K562 (cell line): ENCODE results near the gene SLC25A36. TPM values are rescaled to one million over a fixed set of nuclear protein-coding genes. Genes with fewer than 3 reads are reported as not detected.

Experiments used
- ATAC-seq: fragments of 200-7000 bp; cut with Tn5 transposase; 3 replicates; pipeline ENCODE4 v1.9.1; 2020; ENCODE audit warnings: moderate library complexity
- BruUV-seq: library from RNA; stranded (reverse); fragments of 400-500 nt; replicated peaks from 2 replicates; lab custom pipeline; 2021; lab: Mats Ljungman, UMichigan
- CTCF ChIA-PET: fragments of 300-600 bp; formaldehyde crosslinking; extraction: SDS; loops from one replicate; lab custom pipeline; 2021; ENCODE audit warnings: low intra/inter-chr PET ratio; lab: Yijun Ruan, JAX
- POLR2A ChIA-PET: fragments of 300-600, 350-650 bp; sonication (Branson Sonifier 250); formaldehyde crosslinking; extraction: SDS; loops from one replicate; lab custom pipeline; 2021; ENCODE audit warnings: antibody characterized with exemption, inconsistent platforms; lab: Yijun Ruan, JAX
- DNase-seq, 4 experiments: peaks; one replicate each; pipeline versions ENCODE4 v3.0.0 to v3.0.0-alpha.2; 2011 to 2018; ENCODE audit warnings: low spot score in 3 of 4, mixed read lengths in 3 of 4; ENCODE audit errors: extremely low read depth in 1 of 4
- FAIRE-seq: peaks from 2 replicates; lab custom pipeline; 2011; peaks lifted over from hg19 to GRCh38; lab: Jason Lieb, UNC
- H2AFZ ChIP-seq: 2 replicates; pipeline ENCODE4 v1.6.0; 2011; ENCODE audit warnings: low read depth, low read length, control low read depth, inconsistent platforms
- H3K27ac ChIP-seq: fragments of 200-600 bp; 3 replicates; pipeline ENCODE4 v1.8.0; 2011; ENCODE audit warnings: low read depth, mild to moderate bottlenecking, control low read depth, inconsistent platforms, low read length, moderate library complexity, mixed read lengths; ENCODE audit errors: extremely low read depth
- H3K27me3 ChIP-seq, 2 experiments: fragments of 300-600 bp in 1 of 2; 2 replicates in 1 of 2; 3 replicates in 1 of 2; pipeline versions ENCODE4 v1.6.0 to v1.8.0; 2011; ENCODE audit warnings: inconsistent platforms in 2 of 2, low read length in 2 of 2, mild to moderate bottlenecking in 1 of 2, mixed read lengths in 1 of 2, moderate library complexity in 1 of 2; ENCODE audit not compliant: control insufficient read depth in 2 of 2, insufficient read depth in 2 of 2
- H3K36me3 ChIP-seq: fragments of 300-600 bp; 3 replicates; pipeline ENCODE4 v1.8.0; 2011; ENCODE audit warnings: mild to moderate bottlenecking, low read length, inconsistent platforms; ENCODE audit not compliant: control insufficient read depth, insufficient read depth
- H3K4me1 ChIP-seq, 2 experiments: fragments of 200-600 bp in 1 of 2; replicated peaks in 1 of 2; 2 replicates in 1 of 2; 3 replicates in 1 of 2; pipeline versions ENCODE4 v1.5.1 to v1.8.0; 2011; ENCODE audit warnings: inconsistent platforms in 2 of 2, low read length in 2 of 2, mild to moderate bottlenecking in 1 of 2, mixed read lengths in 1 of 2, moderate library complexity in 1 of 2; ENCODE audit not compliant: control insufficient read depth in 2 of 2, insufficient read depth in 2 of 2
- H3K4me2 ChIP-seq: 2 replicates; pipeline ENCODE4 v1.6.1; 2011; ENCODE audit warnings: low read length, control low read depth, inconsistent platforms, mixed read lengths; ENCODE audit not compliant: insufficient read depth
- H3K4me3 ChIP-seq: fragments of 200-600 bp; sonication (generic), shearing (Covaris generic); 2 replicates; pipeline ENCODE4 v1.5.1; 2016; ENCODE audit warnings: control low read depth, inconsistent platforms
- H3K79me2 ChIP-seq: fragments of 200-600 bp; 3 replicates; pipeline ENCODE4 v1.8.0; 2011; ENCODE audit warnings: low read length, inconsistent platforms; ENCODE audit not compliant: control insufficient read depth, insufficient read depth
- H3K9ac ChIP-seq, 2 experiments: 2 replicates each; pipeline versions ENCODE4 v1.6.0 to v1.6.1; 2011; ENCODE audit warnings: low read depth in 2 of 2, low read length in 2 of 2, control low read depth in 1 of 2, inconsistent platforms in 1 of 2, mild to moderate bottlenecking in 1 of 2, mixed read lengths in 1 of 2; ENCODE audit not compliant: insufficient read depth in 1 of 2
- H3K9me1 ChIP-seq: one replicate; pipeline ENCODE4 v1.6.0; 2011; ENCODE audit warnings: inconsistent platforms, mild to moderate bottlenecking, low read length, moderate library complexity; ENCODE audit not compliant: control insufficient read depth, insufficient read depth
- H3K9me3 ChIP-seq: replicated peaks from 2 replicates; pipeline ENCODE4 v1.5.1; 2011; ENCODE audit warnings: low read depth, low read length, inconsistent platforms; ENCODE audit not compliant: control insufficient read depth, insufficient read depth
- H4K20me1 ChIP-seq: replicated peaks from 2 replicates; pipeline ENCODE4 v1.6.1; 2011; ENCODE audit warnings: low read length, inconsistent platforms, mixed read lengths; ENCODE audit not compliant: control insufficient read depth, insufficient read depth
- FOS ChIP-seq: IDR thresholded peaks from 3 replicates; pipeline ENCODE4 v1.6.1; 2011; ENCODE audit not compliant: insufficient read length; ENCODE audit errors: extremely low read depth
- FOXA1 ChIP-seq: fragments of 450-650 bp; IDR thresholded peaks from 2 replicates; pipeline ENCODE4 v1.6.1; 2016; ENCODE audit warnings: mild to moderate bottlenecking, borderline replicate concordance
- KDM2B ChIP-seq: fragments of 250-450 bp; sonication (Bioruptor Pico); IDR thresholded peaks from 2 replicates; pipeline ENCODE4 v1.8.0; 2021; ENCODE audit warnings: mild to moderate bottlenecking, moderate library complexity
- MYC ChIP-seq, 2 experiments: fragments of 250-450 bp in 1 of 2; sonication (Bioruptor Pico) in 1 of 2; IDR thresholded peaks; 2 replicates each; pipeline versions ENCODE4 v1.5.1 to v1.6.1; 2012 to 2021; ENCODE audit warnings: low read depth in 2 of 2, borderline replicate concordance in 1 of 2, improper control_type of control experiment in 1 of 2, low read length in 1 of 2, mild to moderate bottlenecking in 1 of 2, moderate library complexity in 1 of 2
- RAD21 ChIP-seq, 2 experiments: fragments of 250-450 bp in 1 of 2; fragments of 450-650 bp in 1 of 2; sonication (Bioruptor Pico) in 1 of 2; formaldehyde crosslinking in 1 of 2; IDR thresholded peaks in 1 of 2; conservative IDR thresholded peaks in 1 of 2; 2 replicates each; pipeline versions ENCODE4 v1.4.0 to v1.8.0; 2020 to 2022; ENCODE audit warnings: mild to moderate bottlenecking in 2 of 2, moderate library complexity in 1 of 2
- RAD51 ChIP-seq: fragments of 450-650 bp; IDR thresholded peaks from 2 replicates; pipeline ENCODE4 v1.7.1; 2016; ENCODE audit warnings: low read depth, mild to moderate bottlenecking, borderline replicate concordance
- SAP30 ChIP-seq: fragments of 200-600 bp; sonication (generic); IDR thresholded peaks from 2 replicates; pipeline ENCODE4 v1.6.1; 2012; ENCODE audit warnings: borderline replicate concordance, low read depth, mild to moderate bottlenecking, moderate library complexity, low read length, control low read depth, inconsistent platforms; ENCODE audit not compliant: insufficient read depth, poor library complexity, severe bottlenecking
- SMC3 ChIP-seq: conservative IDR thresholded peaks from 2 replicates; pipeline ENCODE4 v1.6.1; 2011; ENCODE audit warnings: low read depth, low read length, improper control_type of control experiment; ENCODE audit not compliant: insufficient read depth
- TCF3 ChIP-seq: sonication (generic); formaldehyde crosslinking; IDR thresholded peaks from 2 replicates; pipeline ENCODE4 v1.4.0; 2020; ENCODE audit warnings: mild to moderate bottlenecking, missing genetic modification reagents
- ZFP30 ChIP-seq: fragments of 250-450 bp; sonication (Bioruptor Pico); IDR thresholded peaks from 2 replicates; pipeline ENCODE4 v1.8.0; 2022; ENCODE audit warnings: moderate library complexity, mild to moderate bottlenecking, inconsistent platforms, borderline replicate concordance
- ZNF143 ChIP-seq: sonication (generic); formaldehyde crosslinking; IDR thresholded peaks from 2 replicates; pipeline ENCODE4 v1.9.0; 2022; ENCODE audit warnings: mild to moderate bottlenecking, missing genetic modification reagents
- ZNF232 ChIP-seq: sonication (generic); formaldehyde crosslinking; IDR thresholded peaks from 2 replicates; pipeline ENCODE4 v1.8.0; 2022; ENCODE audit warnings: mild to moderate bottlenecking, missing genetic modification reagents
- WGBS: fragments of 100-300 bp; shearing (Covaris generic); methylation state at CpG from one replicate; pipeline ENCODE4 v1.1.6; 2016; ENCODE audit warnings: low coverage, mixed read lengths; ENCODE audit not compliant: insufficient coverage; ENCODE audit errors: missing lambda C conversion rate; 5-methylcytosine and 5-hydroxymethylcytosine counted together
- in situ Hi-C: fragments of 300-500 bp; cut with MboI; formaldehyde crosslinking; loops from 4 replicates; pipeline ENCODE4 v1.15.0; 2018; ENCODE audit warnings: inconsistent platforms, mixed read lengths
- intact Hi-C: fragments of 100-400 bp; cut with micrococcal nuclease; formaldehyde crosslinking; loops from 2 replicates; pipeline ENCODE4 v1.14.2; 2022
- polyA plus RNA-seq, 8 experiments: library from polyadenylated mRNA; depleted of rRNA in 4 of 8; stranded (reverse) in 5 of 8; unstranded in 3 of 8; fragments of >200 nt; fragmentation: Nextera tagmentation in 2 of 8; fragmentation: Illumina TruSeq in 1 of 8; extraction: Ambion mirVana in 2 of 8; extraction: Trizol in 1 of 8; gene quantifications; 2 replicates each; pipeline versions ENCODE4 v1.2.1 to v1.2.3, GENCODE V29; 2011 to 2014; ENCODE audit warnings: inconsistent platforms in 1 of 8, missing spikeins in 1 of 8
- total RNA-seq, 7 experiments: library from RNA; depleted of rRNA in 6 of 7; stranded (reverse); fragments of >200 nt in 6 of 7; fragmentation: Illumina TruSeq in 2 of 7; extraction: Trizol in 2 of 7; gene quantifications; 2 replicates each; pipeline versions ENCODE4 v1.2.1 to v1.2.3, GENCODE V29; 2011 to 2021; ENCODE audit warnings: low replicate concordance in 1 of 7
- TF ChIP-seq, protein P1 (sequence below), 3 experiments: IDR thresholded peaks in 2 of 3; conservative IDR thresholded peaks in 1 of 3; 2 replicates each; pipeline ENCODE4 v1.5.1; 2011 to 2012; ENCODE audit warnings: low read length in 3 of 3, mild to moderate bottlenecking in 3 of 3, control low read depth in 2 of 3, improper control_type of control experiment in 1 of 3, inconsistent platforms in 1 of 3, low read depth in 1 of 3, mixed read lengths in 1 of 3, moderate library complexity in 1 of 3; ENCODE audit not compliant: insufficient read depth in 2 of 3

SLC25A36 gene
- total and polyA plus RNA-seq, 9 of the 15 experiments (the other 6 are each of a cell fraction or from before 2014, with no cell fraction given) = 12.0 to 95.3 (median 43.3) TPM

DNA sequence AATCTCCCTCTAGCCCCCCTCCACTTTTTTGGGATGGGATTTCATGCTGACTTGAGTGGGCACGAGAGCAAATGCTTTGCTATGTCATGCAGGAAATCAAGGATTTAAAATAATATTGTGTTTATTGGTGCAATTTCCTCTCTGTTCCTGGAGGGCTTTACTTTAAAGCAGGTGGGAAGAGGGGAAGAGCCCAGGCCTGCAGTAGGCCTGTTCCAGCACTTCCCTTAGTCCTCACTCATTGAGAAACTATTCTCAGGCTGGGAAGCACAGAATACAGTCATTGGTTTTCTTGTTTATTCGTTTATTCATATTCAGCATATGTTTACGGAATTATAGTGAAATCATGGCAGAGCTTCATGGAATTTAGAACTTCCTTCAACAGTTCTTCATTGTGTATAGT lies 67.9 kb downstream of the SLC25A36 start:
- POLR2A ChIA-PET = interaction anchor here (0.7 to 1.1 kb wide), 2 partner anchors 10 to 87 kb away, joined by 3 read pairs; no protein-coding TSS in a partner anchor
- intact Hi-C loops = no loop called here
- CTCF ChIA-PET = no interaction called here

DNA sequence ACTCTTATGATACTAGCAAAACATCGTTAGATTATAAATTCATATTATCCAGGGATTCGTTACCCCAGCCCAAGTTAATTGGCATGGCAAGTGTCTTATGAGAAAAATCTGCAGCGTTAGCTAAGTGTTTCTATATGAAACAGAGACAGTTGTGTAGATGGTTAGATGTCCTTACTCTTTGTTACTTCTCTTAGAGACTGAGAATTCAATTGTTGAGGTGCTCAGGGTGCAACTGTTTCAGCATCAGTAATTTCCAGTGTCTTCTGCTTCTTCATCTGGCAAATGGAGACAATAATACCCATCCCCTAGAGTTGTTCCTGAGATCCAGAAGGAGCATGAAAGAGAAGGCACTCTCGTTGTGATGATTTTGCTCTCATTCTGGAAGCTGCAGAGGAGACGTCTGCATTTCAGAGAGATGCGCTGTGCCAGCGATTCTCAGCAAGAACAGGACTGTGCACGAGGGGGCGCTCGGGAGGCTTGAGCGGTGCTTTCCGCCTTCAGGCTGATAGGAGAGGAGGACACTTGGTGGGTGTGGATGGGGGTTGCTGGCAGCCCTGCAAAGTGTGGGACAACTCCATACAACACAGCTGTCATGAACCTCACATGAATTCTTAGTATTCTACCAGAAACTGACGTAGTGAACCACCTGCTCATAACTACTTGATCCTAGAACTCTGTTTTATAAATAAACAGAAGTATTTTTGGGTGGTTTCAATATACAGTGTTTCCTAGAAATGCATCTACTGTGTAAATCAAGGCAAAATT lies 69.8 kb downstream of the SLC25A36 start:
- FAIRE-seq (peak; percentile 86), ATAC-seq (peak; percentile 99), DNase-seq (peak; percentile 49 to 80 (median 60))
- Histone ChIP-seq H3K4me2 (no peak overlapping the region), H3K36me3 (no peaks in the 10 kb centered on the region), H3K4me3 (no peak overlapping the region), H3K9me1 (no peaks in the 10 kb centered on the region), H3K27ac (no peak overlapping the region), H3K4me1 (peaks cover 0 to 4% of the 10 kb centered on the region in 2 experiments; a peak in 1 of 5 replicates), H3K79me2 (no peaks in the 10 kb centered on the region), H4K20me1 (no peaks in the 10 kb centered on the region), H2AFZ (no peak overlapping the region), H3K27me3 (peaks cover 9 to 29% of the 10 kb centered on the region in 2 experiments), H3K9me3 (no peaks in the 10 kb centered on the region), H3K9ac (no peak overlapping the region)
- in situ Hi-C loops (loop anchor here (5.0 to 25.0 kb wide), 2 partner anchors 96 to 176 kb away; no protein-coding TSS in a partner anchor), intact Hi-C loops (loop anchor here (1.0 kb wide), 2 partner anchors 95 to 181 kb away; no protein-coding TSS in a partner anchor)
- ChIA-PET POLR2A (no interaction called here), CTCF (interaction anchor here (0.6 to 2.7 kb wide), 5 partner anchors 94 to 245 kb away, joined by 3 to 12 read pairs (median 6); no protein-coding TSS in a partner anchor)
- WGBS = 2% methylated on average over 13 of the region's 13 CpGs
- no TSS peak for BruUV-seq
- TF ChIP-seq RAD21 (CRISPR knock-in tag; conservative IDR thresholded peaks at IDR 0.05 in 1 of 2, IDR thresholded peaks at IDR 0.05 in 1 of 2) = peak; percentile 59 to 79
- TF ChIP-seq SAP30 = no peak
- 0 out of 2 replicates have a peak, but pooled peaks have one; percentile 9 for TF ChIP-seq MYC (IDR thresholded peaks at IDR 0.05; ENCODE audit: low read depth, low read length)
- TF ChIP-seq MYC (CRISPR knock-in tag; IDR thresholded peaks at IDR 0.05; ENCODE audit: borderline replicate concordance, low read depth) = no peak
- peak; percentile 78 for TF ChIP-seq SMC3
- no peak for TF ChIP-seq ZNF232 (CRISPR knock-in tag)
- TF ChIP-seq, protein P1, sequence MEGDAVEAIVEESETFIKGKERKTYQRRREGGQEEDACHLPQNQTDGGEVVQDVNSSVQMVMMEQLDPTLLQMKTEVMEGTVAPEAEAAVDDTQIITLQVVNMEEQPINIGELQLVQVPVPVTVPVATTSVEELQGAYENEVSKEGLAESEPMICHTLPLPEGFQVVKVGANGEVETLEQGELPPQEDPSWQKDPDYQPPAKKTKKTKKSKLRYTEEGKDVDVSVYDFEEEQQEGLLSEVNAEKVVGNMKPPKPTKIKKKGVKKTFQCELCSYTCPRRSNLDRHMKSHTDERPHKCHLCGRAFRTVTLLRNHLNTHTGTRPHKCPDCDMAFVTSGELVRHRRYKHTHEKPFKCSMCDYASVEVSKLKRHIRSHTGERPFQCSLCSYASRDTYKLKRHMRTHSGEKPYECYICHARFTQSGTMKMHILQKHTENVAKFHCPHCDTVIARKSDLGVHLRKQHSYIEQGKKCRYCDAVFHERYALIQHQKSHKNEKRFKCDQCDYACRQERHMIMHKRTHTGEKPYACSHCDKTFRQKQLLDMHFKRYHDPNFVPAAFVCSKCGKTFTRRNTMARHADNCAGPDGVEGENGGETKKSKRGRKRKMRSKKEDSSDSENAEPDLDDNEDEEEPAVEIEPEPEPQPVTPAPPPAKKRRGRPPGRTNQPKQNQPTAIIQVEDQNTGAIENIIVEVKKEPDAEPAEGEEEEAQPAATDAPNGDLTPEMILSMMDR (IDR thresholded peaks at IDR 0.05 in 2 of 3, conservative IDR thresholded peaks at IDR 0.05 in 1 of 3; ENCODE audit: insufficient read depth in 2 of 3, low read depth in 1 of 3, low read length in 3 of 3) = peak; percentile 86 to 95 (median 87)

More for the DNA sequence above, 67.9 kb downstream of the SLC25A36 start:
- WGBS = 0% methylated on average over 3 of the region's 3 CpGs
- Histone ChIP-seq H3K9ac (no peak overlapping the region), H3K4me1 (peaks cover 0 to 4% of the 10 kb centered on the region in 2 experiments; a peak in 1 of 5 replicates), H3K9me3 (no peaks in the 10 kb centered on the region), H3K79me2 (no peaks in the 10 kb centered on the region), H3K36me3 (no peaks in the 10 kb centered on the region), H4K20me1 (no peaks in the 10 kb centered on the region), H3K27ac (no peak overlapping the region), H3K9me1 (no peaks in the 10 kb centered on the region), H3K4me2 (no peak overlapping the region), H3K4me3 (no peak overlapping the region), H2AFZ (no peak overlapping the region), H3K27me3 (peaks cover 8 to 16% of the 10 kb centered on the region in 2 experiments)
- FAIRE-seq = no peak
- no TSS peak for BruUV-seq
- in situ Hi-C loops = loop anchor here (25.0 kb wide), 1 partner anchor 178 kb away; no protein-coding TSS in a partner anchor
- TF ChIP-seq KDM2B (CRISPR knock-in tag) = no peak
- no peak for TF ChIP-seq FOXA1
- no peak for TF ChIP-seq TCF3 (CRISPR knock-in tag)
- TF ChIP-seq RAD51 = no peak
- TF ChIP-seq ZNF143 (CRISPR knock-in tag) = no peak
- no peak for TF ChIP-seq FOS
- no peak for TF ChIP-seq ZFP30 (CRISPR knock-in tag)
- no peak for ATAC-seq
- DNase-seq = no peak
